NK-92 (cell line): Measurements from ENCODE around the gene TSPAN5.
"Not testable (repeated sequence)": the region's sequence is repeated elsewhere in the genome, so short reads cannot be mapped to it uniquely, and the experiment has no call there.

Source experiments
- DNase-seq: peaks from one replicate; lab custom pipeline; 2025; ENCODE audit not compliant: unreplicated experiment; lab: John Stamatoyannopoulos, UW

The TSPAN5 gene

DNA sequence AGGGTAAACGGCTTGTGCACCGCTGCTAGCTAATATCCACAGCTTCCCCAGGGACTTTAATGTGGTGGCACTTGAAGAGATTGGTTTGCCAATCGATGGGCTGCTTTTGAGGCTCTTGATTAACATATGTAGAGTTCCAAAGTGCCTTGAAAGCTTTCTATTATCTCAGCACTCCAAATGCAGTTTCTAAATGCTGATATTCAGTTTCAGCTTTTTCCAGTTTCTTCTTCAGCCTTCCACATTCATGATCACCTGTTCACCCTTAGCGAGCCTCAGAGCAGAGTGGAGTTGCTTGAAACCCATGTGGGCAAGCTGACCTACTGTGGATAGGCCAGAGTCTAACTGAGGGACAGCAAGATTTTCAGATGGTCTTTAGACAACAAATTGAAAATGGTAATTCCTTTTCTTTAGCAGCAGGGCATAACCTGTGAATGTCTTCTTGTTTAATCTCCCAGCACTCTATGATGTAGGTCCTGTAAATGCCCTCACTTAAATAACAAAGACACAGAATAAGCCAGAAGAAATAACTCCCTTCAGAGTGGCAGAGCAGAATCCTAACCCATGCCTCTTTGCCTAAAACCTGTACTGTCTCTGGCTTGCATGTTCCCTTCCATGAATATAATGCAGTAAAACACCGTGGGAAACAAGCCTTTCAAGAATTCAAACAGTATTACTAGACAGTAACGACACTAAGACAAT is 99.8 kb downstream of the TSPAN5 start:
- no peak for DNase-seq

DNA sequence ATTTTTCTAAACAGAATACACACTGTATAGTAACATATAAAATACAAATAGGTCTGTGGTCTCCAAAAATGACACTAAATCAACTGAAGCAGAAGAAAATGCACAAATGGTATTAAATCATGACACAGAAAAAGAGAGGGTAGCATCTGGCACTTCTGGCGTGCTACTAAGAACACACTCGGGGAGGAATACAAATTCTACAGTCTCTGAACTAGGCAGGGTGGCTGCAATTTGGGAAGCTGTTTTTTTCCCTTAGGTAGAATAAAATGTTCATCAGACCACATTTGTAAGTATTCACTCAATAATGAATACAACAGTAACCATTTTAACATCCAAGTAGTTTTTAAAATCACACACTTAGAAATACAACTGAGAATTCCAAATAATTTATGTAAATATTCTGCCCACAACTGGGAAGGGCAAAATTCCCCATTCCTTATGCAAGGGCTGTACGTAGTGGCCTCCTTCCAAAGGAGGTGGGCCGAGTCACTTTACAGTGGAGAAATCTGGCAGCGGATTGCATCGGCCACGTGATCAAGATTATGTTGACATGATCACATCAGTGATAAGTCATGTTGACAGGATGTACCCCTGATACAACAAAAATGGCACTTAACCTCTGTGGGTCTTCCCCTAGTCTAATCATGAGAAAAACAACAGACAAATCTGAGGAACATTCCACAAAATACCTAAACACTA is 101.1 kb downstream of the TSPAN5 start:
- DNase-seq: no peak

DNA sequence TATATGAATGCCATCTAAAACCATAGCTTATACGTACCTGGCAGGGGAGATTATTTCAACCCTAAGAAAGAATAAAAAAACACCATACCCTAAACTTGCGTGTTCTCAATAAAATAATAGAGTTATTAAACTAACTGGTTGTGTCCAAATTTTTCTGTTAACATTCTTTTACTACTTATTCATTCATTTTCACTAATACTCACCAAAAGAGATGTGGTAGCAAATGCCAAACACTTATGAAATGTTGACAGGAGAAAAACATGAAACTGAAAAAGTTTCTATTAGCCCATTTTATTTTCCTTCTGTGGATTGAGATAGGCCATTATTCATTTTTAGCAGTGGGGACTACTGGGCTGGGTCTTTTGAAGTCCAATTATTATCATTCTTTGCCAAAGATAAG is 102.0 kb downstream of the TSPAN5 start:
- no peak for DNase-seq

DNA sequence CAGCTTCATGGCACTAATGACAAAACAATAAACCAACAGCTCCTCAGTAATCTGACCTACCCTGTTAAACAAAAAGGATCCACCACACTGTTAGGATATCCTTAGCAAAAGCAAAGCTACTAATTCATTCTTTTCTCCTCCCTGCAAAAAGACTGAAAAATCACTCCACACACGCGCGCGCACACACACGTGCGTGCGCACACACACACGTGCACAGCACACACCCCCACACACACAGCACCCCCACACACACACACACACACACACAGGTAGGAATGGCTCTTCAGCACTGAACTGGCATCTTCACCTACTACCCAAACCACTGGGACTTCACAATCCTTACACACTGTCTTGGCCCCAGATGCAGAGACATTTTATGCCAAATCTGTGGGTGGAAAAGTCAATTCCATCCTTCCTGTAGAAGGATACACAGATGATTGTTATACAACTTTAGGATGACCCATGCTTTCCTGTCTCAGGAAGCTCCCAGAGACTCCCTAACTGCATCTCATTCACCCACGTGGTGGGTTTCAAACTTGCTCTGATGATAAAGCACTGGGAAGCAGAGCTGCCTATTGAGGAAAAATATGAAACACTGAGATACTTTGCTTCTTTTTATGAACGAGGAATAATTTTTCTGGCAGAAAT is 102.5 kb downstream of the TSPAN5 start:
- no peak for DNase-seq

DNA sequence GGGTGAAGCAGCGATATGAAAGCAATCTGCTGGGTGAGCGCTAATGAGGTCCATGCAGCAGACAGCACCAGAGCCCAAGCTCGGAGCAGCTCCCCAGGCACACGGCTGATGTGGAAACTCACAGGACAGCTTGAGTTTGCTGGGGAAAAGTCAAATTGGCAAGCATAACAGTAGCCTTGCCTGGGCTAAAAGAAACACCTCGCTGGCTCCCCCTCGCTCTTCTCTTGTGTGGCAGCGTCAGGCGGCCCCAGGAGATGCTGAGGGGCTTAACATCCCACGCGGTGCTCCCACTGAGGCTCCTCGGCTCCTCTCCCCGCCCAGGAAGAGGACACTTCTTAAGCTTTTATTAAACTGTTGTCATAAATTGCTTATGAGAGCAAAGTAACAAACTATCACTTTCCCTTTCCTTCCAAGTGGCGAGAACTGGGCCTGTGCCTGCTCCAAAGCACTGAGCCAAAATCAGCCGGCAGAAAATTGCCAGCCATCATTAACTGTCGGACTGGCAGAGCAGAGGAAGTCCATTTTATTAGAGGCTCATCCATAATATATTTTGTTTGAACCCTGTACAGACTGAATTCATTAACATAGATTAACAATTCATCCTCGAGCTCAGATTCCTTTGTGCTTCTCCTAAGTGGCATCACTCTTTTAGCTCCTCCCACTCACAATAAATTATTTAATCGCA is 111.4 kb downstream of the TSPAN5 start:
- DNase-seq: no peak

DNA sequence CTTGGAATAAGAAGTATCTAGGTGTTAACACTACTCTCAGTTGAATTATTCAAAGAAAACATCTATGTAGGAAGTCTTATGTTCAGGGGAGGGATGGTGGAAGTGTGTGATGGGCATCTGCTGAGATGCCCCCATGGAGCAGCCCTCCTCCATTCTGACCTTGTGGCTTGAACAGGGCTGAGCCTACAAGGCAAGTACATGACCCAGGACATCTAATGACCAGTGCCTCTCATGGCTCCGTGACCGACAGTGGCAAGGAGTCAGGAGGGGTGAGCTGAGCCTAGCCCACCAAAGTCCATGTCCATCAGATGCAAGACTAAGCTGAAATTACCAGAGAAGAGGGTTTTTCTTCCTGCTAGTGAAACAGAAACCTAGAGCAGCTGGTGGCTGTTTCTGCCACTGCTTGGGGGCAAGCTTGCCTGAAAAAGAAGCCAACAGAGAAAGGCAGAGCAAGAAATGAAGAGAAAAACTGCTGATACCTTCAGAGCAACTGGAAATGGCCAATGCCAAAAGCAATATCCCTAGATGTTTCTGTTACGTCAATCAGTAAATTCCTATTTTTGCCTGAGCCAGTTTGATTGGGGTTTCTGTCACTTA is 113.5 kb downstream of the TSPAN5 start:
- no peak for DNase-seq

DNA sequence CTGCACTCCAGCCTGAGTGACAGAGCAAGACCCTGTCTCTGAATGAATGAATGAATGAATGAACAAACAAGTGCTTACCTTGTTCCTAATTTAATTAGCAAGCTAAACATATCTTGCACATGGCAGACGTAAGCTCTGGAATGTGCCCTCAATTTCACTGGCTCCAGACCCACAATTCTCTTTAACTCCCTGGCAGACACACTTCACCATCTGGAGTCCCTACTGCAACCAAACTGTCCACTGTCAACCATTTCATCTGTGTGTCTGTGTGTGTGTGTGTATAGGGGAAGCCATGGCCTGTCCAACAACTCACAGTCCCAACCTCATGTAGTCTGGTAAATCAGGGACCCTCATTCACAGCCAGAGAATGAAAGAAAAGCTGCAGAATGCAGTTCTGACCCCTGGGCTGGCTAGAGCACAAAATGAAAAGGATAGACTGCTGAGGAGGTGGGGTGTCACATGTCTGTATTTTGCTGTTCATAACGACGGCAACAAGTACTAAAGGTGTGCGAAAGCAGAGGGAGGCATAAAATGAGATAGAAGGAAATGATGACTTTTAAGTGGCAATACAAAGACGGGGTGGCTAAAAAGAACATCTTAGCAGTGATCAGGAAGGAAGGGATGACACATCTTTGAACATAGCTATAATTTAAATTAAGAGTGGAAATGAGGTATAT is 114.1 kb downstream of the TSPAN5 start:
- no peak for DNase-seq

DNA sequence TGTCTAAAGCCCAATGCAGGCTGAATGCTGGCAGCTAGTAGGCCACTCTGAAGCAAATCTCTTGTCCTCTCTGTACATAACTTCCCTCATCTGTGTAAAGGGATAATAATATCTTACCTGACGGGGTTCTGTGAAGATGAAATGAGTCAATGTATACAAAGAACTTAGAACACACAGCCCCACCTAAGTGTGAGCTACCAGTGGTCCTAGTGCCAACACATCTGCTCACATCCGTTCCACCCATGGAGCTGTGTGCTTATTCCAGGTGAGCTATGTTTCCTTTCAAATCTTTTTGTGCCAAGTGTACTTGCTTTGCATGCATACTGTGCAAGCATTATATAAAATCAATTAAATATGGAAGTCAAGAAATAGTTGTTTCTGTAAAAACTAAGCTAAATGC is 116.4 kb downstream of the TSPAN5 start:
- DNase-seq: no peak

DNA sequence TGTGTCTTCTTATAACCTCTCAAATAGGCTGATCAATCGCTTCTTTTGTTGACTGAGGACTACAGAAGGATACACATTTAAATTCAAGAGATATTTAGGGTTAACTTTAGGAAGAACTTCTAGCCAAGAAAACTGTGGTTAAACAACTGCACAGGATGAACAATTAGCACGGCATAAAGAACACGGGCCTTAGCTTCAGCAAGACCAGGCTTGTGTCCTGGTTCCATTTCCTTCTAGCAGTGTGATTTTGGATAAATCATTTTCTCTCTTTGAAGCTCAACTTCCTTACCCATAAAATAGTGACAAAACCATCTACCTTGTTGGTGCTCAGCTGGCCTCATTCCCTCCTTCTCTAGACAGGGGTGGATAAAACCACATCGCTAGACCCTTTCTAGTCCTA is 117.6 kb downstream of the TSPAN5 start:
- no peak for DNase-seq

DNA sequence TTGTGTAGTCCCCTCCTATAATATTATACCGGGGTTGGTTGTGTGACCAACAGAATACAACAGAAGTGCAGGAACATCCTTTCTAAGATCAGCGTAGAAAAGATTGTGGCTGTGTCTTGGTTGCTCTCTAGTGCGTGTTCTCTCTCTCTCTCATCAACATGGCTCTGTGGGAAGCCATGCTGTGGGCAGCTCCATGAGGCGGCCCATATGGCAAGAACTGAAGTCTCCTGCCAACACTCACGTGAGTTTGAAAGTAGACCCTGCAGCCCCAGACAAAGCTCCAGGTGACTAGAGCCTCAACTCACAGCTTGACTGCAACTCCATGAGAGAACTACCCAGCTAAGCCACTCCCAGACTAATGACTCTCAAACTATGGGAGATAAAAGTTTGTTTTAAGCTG is 118.7 kb downstream of the TSPAN5 start:
- DNase-seq: no peak

DNA sequence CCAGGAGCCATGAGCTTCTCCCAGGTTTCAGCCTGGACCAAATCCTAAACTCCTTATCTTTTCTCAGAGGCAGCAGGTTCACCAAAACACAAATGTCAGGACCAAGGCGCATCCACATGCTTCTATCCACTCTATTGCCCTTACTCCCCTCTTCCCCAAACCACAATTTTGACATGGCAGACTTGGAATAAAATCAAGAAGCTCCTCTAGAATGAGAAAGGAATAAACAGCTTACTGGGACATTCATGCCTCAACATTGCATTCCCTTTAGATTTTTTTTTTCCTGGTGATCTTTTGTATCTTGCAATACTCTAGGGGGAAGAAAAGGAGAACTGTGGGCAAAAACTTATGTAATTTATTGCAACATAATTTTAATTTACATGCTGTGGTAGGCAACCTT is 119.1 kb downstream of the TSPAN5 start:
- DNase-seq: no peak

DNA sequence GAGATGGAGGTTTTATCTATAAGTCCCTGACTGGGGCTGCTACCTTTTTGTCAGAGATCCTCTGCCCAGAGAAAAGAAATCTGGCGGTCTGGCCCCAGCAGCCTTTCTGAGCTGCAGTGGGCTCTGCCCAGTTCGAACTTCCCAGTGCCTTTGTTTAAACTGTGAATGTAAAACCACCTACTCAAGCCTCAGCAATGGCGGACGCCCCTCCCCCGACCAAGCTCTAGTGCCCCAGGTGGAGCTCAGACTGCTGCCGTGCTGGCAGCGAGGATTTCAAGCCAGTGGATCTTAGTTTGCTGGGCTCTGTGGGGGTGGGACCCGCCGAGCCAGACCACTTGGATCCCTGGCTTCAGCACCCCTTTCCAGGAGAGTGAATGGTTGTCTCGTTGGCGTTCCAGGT is 121.8 kb downstream of the TSPAN5 start:
- no peak for DNase-seq

DNA sequence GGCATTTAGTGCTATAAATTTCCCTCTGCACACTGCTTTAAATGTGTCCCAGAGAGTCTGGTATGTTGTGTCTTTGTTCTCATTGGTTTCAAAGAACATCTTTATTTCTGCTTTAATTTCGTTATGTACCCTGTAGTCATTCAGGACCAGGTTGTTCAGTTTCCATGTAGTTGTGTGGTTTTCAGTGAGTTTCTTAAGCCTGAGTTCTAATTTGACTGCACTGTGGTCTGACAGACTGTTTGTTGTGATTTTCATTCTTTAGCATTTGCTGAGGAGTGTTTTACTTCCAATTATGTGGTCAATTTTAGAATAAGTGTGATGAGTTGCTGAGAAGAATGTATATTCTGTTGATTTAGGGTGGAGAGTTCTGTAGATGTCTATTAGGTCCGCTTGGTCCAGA is 124.3 kb downstream of the TSPAN5 start:
- not testable (repeated sequence) for DNase-seq

DNA sequence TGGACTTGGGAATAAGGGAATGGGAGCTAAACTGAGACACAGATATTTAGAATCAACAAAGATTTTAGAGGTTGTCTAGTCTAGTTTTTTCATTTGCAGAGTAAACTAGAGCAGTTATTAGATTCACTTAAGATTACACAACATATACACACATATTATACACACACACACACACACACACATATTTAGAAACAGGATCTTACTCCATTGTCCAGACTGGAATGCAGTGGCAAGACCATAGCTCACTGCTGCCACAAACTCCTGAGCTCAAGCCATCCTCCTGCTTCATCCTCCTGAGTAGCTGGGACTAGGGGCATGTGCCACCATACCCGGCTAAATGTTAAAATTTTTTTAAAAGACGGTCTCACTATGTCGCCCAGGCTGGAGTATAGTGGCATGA is 127.8 kb downstream of the TSPAN5 start:
- DNase-seq: no peak

DNA sequence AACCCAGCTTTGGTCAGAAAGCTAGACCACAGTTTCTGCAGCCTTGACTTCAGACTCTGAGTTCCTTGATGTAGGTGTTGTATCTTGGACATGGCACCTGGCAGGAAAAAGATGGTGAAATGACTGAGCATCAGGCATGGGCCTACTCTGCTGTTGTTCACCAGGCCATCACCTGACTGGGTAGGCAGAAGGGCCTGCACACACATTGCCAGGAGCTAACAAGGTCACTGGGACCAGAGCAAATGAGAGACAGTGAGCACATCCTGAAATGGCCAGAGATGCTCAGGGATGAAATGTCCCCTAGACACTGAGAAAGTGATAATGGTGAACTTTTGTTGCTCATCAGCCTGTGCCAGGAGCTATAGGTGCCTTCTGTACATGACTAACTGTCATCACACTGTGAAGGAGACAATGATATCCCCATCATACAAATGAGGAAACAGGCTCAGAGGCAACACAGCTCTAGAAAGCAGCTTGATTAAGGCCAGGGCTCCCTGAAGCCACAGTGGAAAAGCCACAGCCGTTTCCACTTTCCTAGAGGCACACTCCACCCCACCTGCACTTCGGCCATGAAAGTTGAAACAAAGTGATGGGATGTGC is 128.3 kb downstream of the TSPAN5 start:
- no peak for DNase-seq

DNA sequence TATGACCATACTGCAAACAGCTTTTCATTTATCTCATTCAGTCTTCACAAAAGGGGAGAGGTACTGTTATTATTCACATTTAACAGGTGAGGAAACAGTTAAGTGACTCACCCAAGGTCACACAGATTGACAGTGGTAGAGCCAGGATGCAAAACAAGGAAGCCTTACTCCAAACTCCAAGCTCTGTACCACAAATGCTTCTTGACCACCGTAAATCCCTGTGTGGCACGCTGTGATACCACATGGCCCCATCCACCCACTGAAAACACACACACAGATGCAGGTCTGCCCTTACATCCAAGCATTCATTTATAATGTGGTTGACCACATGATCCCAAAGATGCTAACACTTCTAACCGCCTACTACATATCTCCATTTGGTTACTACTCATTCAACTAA is 129.5 kb downstream of the TSPAN5 start:
- no peak for DNase-seq

DNA sequence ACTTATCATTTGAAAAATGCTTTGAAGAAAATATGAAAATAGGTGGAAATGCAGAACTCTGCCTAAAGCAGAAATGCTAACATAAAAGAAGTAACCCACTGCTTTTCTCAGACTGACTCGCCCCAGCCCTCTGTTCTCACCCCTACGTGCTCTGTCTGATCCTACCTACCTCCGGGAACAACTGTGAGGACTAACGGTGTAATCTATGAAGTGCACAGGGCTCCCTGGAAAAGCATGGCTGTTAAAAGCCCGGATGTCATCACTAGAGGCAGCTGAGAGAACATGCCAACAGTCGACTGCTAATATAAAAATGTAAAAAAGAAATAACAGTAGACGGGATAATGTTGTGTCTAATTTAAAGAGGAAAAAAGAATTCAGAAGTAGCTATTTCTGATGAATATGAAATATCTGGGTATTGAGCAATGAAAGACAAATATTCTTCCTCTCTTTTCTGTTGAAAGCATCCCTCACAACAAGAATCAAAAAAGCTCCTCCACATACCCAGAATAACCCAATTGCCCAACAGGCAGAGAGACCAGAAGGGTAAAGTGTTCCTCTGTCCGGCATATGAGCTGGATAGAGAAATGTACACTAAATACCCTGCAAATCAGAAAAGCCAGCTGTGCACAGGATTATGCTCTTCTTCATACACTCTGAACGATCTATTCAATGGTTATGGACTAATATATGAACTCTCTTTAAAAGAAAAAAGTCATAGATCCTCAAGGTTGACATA is 130.7 kb downstream of the TSPAN5 start:
- DNase-seq: no peak

DNA sequence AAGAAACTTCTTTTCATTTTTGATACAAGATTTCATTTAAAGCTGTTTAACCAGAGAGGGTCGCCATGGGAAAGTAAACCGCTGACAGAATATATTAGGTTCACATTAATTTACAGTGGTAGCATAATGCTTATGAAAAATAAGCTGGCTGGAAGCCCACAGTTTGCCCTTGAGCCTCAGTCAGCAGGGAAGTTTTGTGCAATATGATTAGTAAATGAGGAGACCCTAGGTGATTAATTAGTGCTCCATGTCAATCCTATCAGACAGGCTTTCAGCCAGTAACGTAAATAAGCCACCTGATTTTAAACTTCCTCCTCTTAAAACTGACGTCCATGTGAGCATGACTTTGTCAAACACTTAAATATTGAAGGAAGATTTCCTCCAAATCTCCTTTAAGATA is 134.2 kb downstream of the TSPAN5 start:
- no peak for DNase-seq

DNA sequence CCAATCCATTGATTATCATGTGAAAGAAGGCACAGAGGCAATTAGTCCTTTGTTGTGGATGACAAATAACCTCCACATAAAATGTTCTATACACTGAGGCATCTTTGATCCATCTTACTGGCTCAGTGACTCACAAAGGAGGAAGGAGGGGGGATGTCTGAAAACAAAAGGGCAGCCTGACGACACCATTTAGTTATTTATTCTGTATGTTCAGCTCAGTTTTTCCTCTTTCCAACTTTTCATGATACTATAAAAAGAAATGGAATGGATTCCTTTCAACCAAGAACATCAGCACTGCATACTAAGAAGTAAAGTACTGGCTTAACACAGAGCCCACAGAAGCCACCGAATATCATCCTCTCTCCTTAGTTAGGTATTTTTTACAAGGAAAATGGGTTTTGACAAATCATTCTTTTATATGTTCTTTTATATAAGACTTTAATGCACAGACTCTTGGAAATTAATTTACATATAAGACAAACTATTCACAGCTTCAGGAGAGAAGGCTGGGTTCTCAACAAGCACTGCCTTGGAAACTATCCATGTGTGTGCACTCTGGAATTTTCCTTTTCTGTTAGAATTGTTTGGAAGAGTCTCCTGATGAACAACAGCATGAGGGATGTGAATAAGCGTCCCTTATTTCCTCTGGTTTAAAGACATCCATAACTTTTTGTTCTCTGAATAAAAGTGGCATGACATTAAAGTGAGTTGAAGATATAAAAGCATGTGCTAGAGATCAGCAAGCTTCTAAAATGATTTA is 135.6 kb downstream of the TSPAN5 start:
- DNase-seq: no peak
